ENCODE results near the gene BCL2L2. TPM values are rescaled to one million over a fixed set of nuclear protein-coding genes. Genes with fewer than 3 reads are reported as not detected.

BCL2L2 gene
- polyA plus RNA-seq (24.0 to 45.7 TPM (median 33.9 TPM) in 3 replicates), polyA minus RNA-seq (16.9 to 23.8 TPM (median 19.7 TPM) in 3 replicates)
- polyA plus RNA-seq (2011; ENCODE audit: low read depth): 9.2 TPM
- polyA plus RNA-seq (2011; cell fraction: cytosol; rRNA removed): 32.4 and 34.0 TPM in 2 replicates
- 76.1 and 82.5 TPM in 2 replicates for polyA plus RNA-seq (2011; cell fraction: nucleus; rRNA removed)
- polyA plus RNA-seq (2012; ENCODE audit: low replicate concordance): 34.2 and 35.4 TPM in 2 replicates
- polyA minus RNA-seq (2011; cell fraction: cytosol; rRNA and poly(A)+ RNA removed): 10.7 TPM
- polyA minus RNA-seq (2011; cell fraction: nucleus; rRNA and poly(A)+ RNA removed): 20.2 and 30.0 TPM in 2 replicates

- H3K27ac ChIP-seq (ENCODE audit: control insufficient read depth, insufficient read depth, low read length): peak within 1 kb of the TSS; percentile 92
- peak within 1 kb of the TSS; percentile 98 for H3K9ac ChIP-seq (ENCODE audit: control insufficient read depth, extremely low read depth, insufficient read depth, low read length)
- no peaks in the 10 kb centered on the region for H3K9me3 ChIP-seq (ENCODE audit: control insufficient read depth, low read depth, low read length)
- dilution Hi-C loops (cut with MboI; ENCODE audit: extremely low pct_ligation_motif_present, low sequenced_read_pairs): no loop called here
- H3K27me3 ChIP-seq (ENCODE audit: control insufficient read depth, extremely low read depth, insufficient read depth, low read length): no peaks in the 10 kb centered on the region
- peaks cover 4% of the 10 kb centered on the region for H3K9me1 ChIP-seq (ENCODE audit: control insufficient read depth, extremely low read depth, insufficient read depth, low read length)
- DNase-seq (ENCODE audit: low read depth, low spot score) (no peak), FAIRE-seq (no peak)
- H3K4me1 ChIP-seq (ENCODE audit: control insufficient read depth, extremely low read depth, insufficient read depth, low read length): peaks cover 38% of the 10 kb centered on the region
- H4K20me1 ChIP-seq (ENCODE audit: control insufficient read depth, extremely low read depth, insufficient read depth, low read length): peaks cover 5% of the 10 kb centered on the region
- TF ChIP-seq CTCF (optimal IDR thresholded peaks at IDR 0.05 in 1 of 3, IDR thresholded peaks at IDR 0.05 in 1 of 3, conservative IDR thresholded peaks at IDR 0.05 in 1 of 3; ENCODE audit: extremely low read depth in 1 of 3, insufficient read depth in 2 of 3, low read length in 3 of 3) (no peak), EZH2 (IDR thresholded peaks at IDR 0.05; ENCODE audit: low read length) (no peak)
- peak within 1 kb of the TSS; percentile 86 for H3K4me2 ChIP-seq (ENCODE audit: control insufficient read depth, extremely low read depth, insufficient read depth, low read depth, low read length)
- peak within 1 kb of the TSS; percentile 81 to 92 (median 90) for H3K4me3 ChIP-seq (ENCODE audit: control insufficient read depth in 2 of 3, extremely low read depth in 1 of 3, insufficient read depth in 2 of 3, low read depth in 1 of 3, low read length in 3 of 3)
- H3K36me3 ChIP-seq (ENCODE audit: control insufficient read depth in 2 of 2, extremely low read depth in 1 of 2, insufficient read depth in 2 of 2, low read length in 2 of 2): peaks cover 22 to 30% of the 10 kb centered on the region in 2 experiments
- H3K79me2 ChIP-seq (ENCODE audit: control insufficient read depth, insufficient read depth, low read length): peaks cover 48% of the 10 kb centered on the region
- H2AFZ ChIP-seq (ENCODE audit: control insufficient read depth, low read length): peak within 1 kb of the TSS; percentile 95
Measured at GRCh38 chr14:23306412-23307145, at the start of gene BCL2L2. BCL2L2 (plus strand) TSS chr14:23306833; CDS start chr14:23307768, 935 bp downstream.

- Histone ChIP-seq H3K27me3 (ENCODE audit: control insufficient read depth, extremely low read depth, insufficient read depth, low read length) (no peaks in the 10 kb centered on the region), H4K20me1 (ENCODE audit: control insufficient read depth, extremely low read depth, insufficient read depth, low read length) (no peaks in the 10 kb centered on the region), H3K79me2 (ENCODE audit: control insufficient read depth, insufficient read depth, low read length) (no peaks in the 10 kb centered on the region), H3K4me2 (ENCODE audit: control insufficient read depth, extremely low read depth, insufficient read depth, low read depth, low read length) (no peak overlapping the region), H3K9me3 (ENCODE audit: control insufficient read depth, low read depth, low read length) (no peaks in the 10 kb centered on the region), H3K4me3 (ENCODE audit: control insufficient read depth in 2 of 3, extremely low read depth in 1 of 3, insufficient read depth in 2 of 3, low read depth in 1 of 3, low read length in 3 of 3) (no peak overlapping the region), H3K4me1 (ENCODE audit: control insufficient read depth, extremely low read depth, insufficient read depth, low read length) (no peaks in the 10 kb centered on the region), H3K36me3 (ENCODE audit: control insufficient read depth in 2 of 2, extremely low read depth in 1 of 2, insufficient read depth in 2 of 2, low read length in 2 of 2) (no peaks in the 10 kb centered on the region), H2AFZ (ENCODE audit: control insufficient read depth, low read length) (no peak overlapping the region), H3K9ac (ENCODE audit: control insufficient read depth, extremely low read depth, insufficient read depth, low read length) (no peak overlapping the region), H3K9me1 (ENCODE audit: control insufficient read depth, extremely low read depth, insufficient read depth, low read length) (no peaks in the 10 kb centered on the region), H3K27ac (ENCODE audit: control insufficient read depth, insufficient read depth, low read length) (no peak overlapping the region)
- FAIRE-seq (no peak), DNase-seq (ENCODE audit: low read depth, low spot score) (no peak)
- TF ChIP-seq CTCF (optimal IDR thresholded peaks at IDR 0.05 in 1 of 3, IDR thresholded peaks at IDR 0.05 in 1 of 3, conservative IDR thresholded peaks at IDR 0.05 in 1 of 3; ENCODE audit: extremely low read depth in 1 of 3, insufficient read depth in 2 of 3, low read length in 3 of 3): no peak
- TF ChIP-seq EZH2 (IDR thresholded peaks at IDR 0.05; ENCODE audit: low read length): no peak
- dilution Hi-C loops (cut with MboI; ENCODE audit: extremely low pct_ligation_motif_present, low sequenced_read_pairs): no loop called here
Measured at GRCh38 chr14:23258256-23258655, 48.4 kb upstream of the BCL2L2 start.

Data from keratinocyte (primary cell).